ENCODE measurements around the gene CAP2.

CAP2 gene

GRCh38 chr6:17405944-17406245 is 12.5 kb downstream of the CAP2 start:
- no peak for TF ChIP-seq POLR2AphosphoS5 (IDR thresholded peaks at IDR 0.05; ENCODE audit: low read depth, low read length)
- no peak for TF ChIP-seq TAF1 (IDR thresholded peaks at IDR 0.05; ENCODE audit: borderline replicate concordance, insufficient read depth, low read length)
- no peak for TF ChIP-seq SIN3A (IDR thresholded peaks at IDR 0.05; ENCODE audit: borderline replicate concordance, insufficient read depth, low read length)
- no peak for TF ChIP-seq REST (IDR thresholded peaks at IDR 0.05; ENCODE audit: insufficient read depth in 1 of 2, low read depth in 2 of 2, low read length in 2 of 2)
- no peak for TF ChIP-seq FOXP2 (optimal IDR thresholded peaks at IDR 0.05; ENCODE audit: borderline replicate concordance, extremely low read depth, extremely low read length, insufficient read depth)

GRCh38 chr6:17408081-17408480 is 14.7 kb downstream of the CAP2 start:
- no peak for TF ChIP-seq REST (IDR thresholded peaks at IDR 0.05; ENCODE audit: insufficient read depth in 1 of 2, low read depth in 2 of 2, low read length in 2 of 2)
- no peak for TF ChIP-seq FOXP2 (optimal IDR thresholded peaks at IDR 0.05; ENCODE audit: borderline replicate concordance, extremely low read depth, extremely low read length, insufficient read depth)
- TF ChIP-seq TAF1 (IDR thresholded peaks at IDR 0.05; ENCODE audit: borderline replicate concordance, insufficient read depth, low read length): no peak
- TF ChIP-seq POLR2AphosphoS5 (IDR thresholded peaks at IDR 0.05; ENCODE audit: low read depth, low read length): no peak
- TF ChIP-seq SIN3A (IDR thresholded peaks at IDR 0.05; ENCODE audit: borderline replicate concordance, insufficient read depth, low read length): no peak

- no peak for TF ChIP-seq POLR2AphosphoS5 (IDR thresholded peaks at IDR 0.05; ENCODE audit: low read depth, low read length)
- TF ChIP-seq SIN3A (IDR thresholded peaks at IDR 0.05; ENCODE audit: borderline replicate concordance, insufficient read depth, low read length): no peak
- TF ChIP-seq TAF1 (IDR thresholded peaks at IDR 0.05; ENCODE audit: borderline replicate concordance, insufficient read depth, low read length): no peak
- TF ChIP-seq FOXP2 (optimal IDR thresholded peaks at IDR 0.05; ENCODE audit: borderline replicate concordance, extremely low read depth, extremely low read length, insufficient read depth): no peak
- no peak for TF ChIP-seq REST (IDR thresholded peaks at IDR 0.05; ENCODE audit: insufficient read depth in 1 of 2, low read depth in 2 of 2, low read length in 2 of 2)
Observed at GRCh38 chr6:17410281-17410680, 16.9 kb downstream of the CAP2 start.

- TF ChIP-seq SIN3A (IDR thresholded peaks at IDR 0.05; ENCODE audit: borderline replicate concordance, insufficient read depth, low read length): no peak
- TF ChIP-seq REST (IDR thresholded peaks at IDR 0.05; ENCODE audit: insufficient read depth in 1 of 2, low read depth in 2 of 2, low read length in 2 of 2): no peak
Observed at GRCh38 chr6:17413313-17413750, 19.9 kb downstream of the CAP2 start.

GRCh38 chr6:17415321-17415720 is 21.9 kb downstream of the CAP2 start:
- TF ChIP-seq FOXP2 (optimal IDR thresholded peaks at IDR 0.05; ENCODE audit: borderline replicate concordance, extremely low read depth, extremely low read length, insufficient read depth) (no peak), POLR2AphosphoS5 (IDR thresholded peaks at IDR 0.05; ENCODE audit: low read depth, low read length) (no peak), SIN3A (IDR thresholded peaks at IDR 0.05; ENCODE audit: borderline replicate concordance, insufficient read depth, low read length) (no peak), REST (IDR thresholded peaks at IDR 0.05; ENCODE audit: insufficient read depth in 1 of 2, low read depth in 2 of 2, low read length in 2 of 2) (no peak), TAF1 (IDR thresholded peaks at IDR 0.05; ENCODE audit: borderline replicate concordance, insufficient read depth, low read length) (no peak)
